GM21717 (cell line): ENCODE data around the gene RPLP1.
"Not testable (repeated sequence)": the region's sequence is repeated elsewhere in the genome, so short reads cannot be mapped to it uniquely, and the experiment has no call there.

ENCODE experiments used
- ATAC-seq: cut with Tn5 transposase; IDR thresholded peaks from one replicate; pipeline ENCODE4 v1.9.1; 2021; ENCODE audit warnings: mild to moderate bottlenecking, moderate library complexity; ENCODE audit not compliant: unreplicated experiment

RPLP1 gene

GRCh38 chr15:69436951-69437350 lies 15.7 kb upstream of the RPLP1 start:
- no peak for ATAC-seq

DNA sequence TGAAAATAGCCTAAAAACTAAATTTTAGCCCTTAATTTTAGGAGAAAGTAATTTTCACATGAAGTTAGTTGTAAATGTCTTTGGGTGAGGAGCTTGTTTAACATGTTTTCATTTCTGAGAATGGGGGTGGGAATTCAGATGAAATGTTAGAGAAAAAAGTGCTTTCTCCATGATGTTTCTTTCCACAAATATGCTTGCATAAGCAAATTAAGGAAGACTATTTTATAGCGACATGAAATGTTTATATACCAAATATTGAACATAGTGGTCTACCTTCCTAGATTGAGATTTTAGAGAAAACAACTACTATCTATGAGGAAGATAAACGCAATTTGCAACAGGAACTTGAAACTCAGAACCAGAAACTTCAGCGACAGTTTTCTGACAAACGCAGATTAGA lies 13.0 kb upstream of the RPLP1 start:
- no peak for ATAC-seq

GRCh38 chr15:69443032-69443611 lies 9.5 kb upstream of the RPLP1 start:
- ATAC-seq: no peak

DNA sequence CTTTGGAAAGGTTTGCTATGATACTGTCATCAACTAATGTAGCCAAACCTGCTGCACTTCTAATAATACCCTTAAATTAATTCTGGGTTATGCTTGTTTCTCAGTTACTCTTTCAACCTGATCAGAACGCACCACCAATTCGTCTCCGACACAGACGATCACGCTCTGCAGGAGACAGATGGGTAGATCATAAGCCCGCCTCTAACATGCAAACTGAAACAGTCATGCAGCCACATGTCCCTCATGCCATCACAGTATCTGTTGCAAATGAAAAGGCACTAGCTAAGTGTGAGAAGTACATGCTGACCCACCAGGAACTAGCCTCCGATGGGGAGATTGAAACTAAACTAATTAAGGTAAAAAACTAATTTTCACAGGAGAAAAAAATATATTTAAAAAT lies 7.9 kb upstream of the RPLP1 start:
- ATAC-seq: no peak

- no peak for ATAC-seq
Observed at GRCh38 chr15:69446953-69447352, 5.7 kb upstream of the RPLP1 start.

DNA sequence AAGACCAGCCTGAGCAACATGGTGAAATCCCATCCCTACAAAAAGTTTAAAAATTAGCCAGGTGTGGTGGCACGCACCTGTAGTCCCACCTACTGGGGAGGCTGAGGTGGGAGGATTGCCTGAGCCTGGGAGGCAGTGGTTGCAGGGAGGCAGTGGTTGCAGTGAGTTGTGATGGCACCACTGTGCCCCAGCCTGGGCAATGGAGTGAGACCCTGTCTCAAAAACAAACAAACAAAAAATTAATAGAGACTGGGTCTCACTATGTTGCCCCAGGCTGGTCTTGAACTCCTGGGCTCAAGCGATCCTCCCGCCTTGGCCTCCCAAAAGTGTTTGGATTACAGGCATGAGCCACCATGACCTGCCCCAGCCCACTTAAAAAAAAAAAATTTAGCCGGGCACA lies 2.4 kb upstream of the RPLP1 start:
- not testable (repeated sequence) for ATAC-seq

GRCh38 chr15:69450968-69451695 lies 1.5 kb upstream of the RPLP1 start:
- ATAC-seq: no peak

DNA sequence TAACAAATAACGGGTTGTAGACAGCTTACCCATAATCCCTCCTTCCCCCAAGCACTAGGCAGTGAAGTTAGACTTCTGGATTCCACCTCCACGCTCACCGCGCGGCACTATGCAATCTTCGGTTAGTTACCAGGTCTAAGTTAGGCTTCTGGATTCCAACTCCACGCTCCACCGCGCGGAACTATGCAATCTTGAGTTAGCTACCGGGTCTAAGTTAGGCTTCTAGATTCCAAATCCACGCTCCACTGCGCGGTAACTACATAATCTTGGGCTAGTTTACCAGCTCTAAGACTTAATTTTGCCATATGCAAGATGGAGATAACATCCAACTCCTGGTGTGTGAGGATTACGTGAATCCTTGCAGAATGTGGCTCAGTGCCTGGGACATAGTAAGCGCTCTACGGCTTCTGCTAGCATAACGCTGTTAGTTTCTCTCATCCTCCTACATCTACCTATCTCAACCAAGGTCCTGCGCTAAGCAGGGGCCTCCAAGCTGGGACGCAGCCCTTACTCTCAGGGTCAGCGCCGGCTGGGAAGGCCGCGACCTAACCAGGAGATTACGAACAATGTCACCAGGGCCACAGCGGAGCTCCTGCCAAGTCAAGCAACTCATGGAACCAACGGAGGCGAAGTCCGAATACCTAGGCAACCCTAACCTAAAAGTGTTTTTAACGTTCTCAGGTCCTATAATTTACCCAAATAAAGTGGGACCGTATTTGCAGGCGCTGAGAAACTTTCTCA lies 497 bp upstream of the RPLP1 start:
- ATAC-seq: peak; percentile 34

- no peak for ATAC-seq
Observed at GRCh38 chr15:69454953-69455352, 2.3 kb downstream of the RPLP1 start.

- ATAC-seq: no peak
Observed at GRCh38 chr15:69456208-69457166, 3.9 kb downstream of the RPLP1 start.

DNA sequence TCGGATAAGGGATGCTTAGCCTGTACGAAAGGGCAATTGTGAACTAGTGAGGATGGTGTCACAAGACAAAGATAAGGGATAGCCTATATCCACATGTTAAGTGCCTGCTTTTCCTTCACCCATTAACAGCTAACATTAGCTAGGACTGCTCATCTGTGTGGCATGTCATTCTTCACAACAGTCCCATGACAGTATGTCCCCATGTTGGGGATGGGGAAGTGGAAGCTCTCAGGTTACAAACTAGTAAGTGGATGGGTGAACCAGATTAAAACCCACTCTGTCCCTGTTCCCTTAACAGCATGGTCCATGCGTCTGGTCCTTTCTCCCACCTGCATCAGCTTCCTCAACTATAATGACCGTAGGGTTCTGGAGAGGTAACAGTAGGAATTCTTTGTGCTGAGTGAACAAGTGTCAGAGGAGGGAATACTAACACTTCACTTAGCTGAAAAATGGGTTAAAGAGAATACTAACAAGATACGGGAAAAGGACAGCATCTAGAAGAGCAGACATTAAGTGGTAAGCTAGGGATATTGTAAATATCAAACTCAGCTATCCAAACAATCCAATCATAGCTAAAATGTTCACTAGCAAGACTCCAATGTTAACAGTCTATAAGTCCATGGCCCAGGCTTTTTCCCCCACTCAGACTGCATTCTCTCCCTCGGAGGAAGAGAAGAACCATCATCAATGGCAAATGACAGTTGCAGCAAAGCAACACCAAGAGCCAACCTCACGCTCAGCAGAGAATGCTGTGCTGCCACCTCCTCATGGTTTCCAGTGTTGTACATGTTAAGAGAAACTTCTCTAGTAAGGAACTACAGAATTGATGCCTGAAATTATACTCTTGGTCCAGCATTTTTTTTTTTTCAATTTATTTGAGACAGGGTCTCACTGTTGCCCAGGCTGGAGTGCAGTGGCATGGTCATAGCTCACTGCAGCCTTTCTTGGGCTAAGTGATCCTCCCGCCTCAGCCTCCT lies 5.0 kb downstream of the RPLP1 start:
- no peak for ATAC-seq

- no peak for ATAC-seq
Observed at GRCh38 chr15:69459066-69459465, 6.4 kb downstream of the RPLP1 start.

GRCh38 chr15:69460481-69460880 lies 7.9 kb downstream of the RPLP1 start:
- no peak for ATAC-seq

DNA sequence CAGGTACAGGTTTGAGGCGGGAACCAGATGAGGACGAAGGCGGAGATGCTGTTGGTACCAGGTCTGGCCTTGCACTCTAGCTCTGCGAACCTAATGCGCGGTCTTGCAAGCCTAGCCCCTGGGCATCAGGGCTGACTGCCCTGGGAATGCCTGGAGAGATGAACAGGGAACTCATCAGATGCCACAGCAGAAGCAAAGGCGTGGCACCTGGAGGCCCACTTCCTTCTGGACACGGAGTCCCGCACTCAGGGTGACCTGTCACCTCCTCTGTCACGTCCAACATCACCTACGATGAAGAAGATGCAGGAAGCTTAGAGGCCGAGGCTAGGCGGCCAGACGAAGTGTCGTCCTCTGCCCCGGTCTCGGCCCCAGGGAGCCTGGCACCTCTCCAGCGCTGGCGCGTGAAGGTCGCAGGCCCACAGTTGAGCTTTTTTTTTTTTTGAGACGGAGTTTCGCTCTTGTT lies 9.4 kb downstream of the RPLP1 start:
- ATAC-seq: peak; percentile 8

- ATAC-seq: peak; percentile 80
Observed at GRCh38 chr15:69462493-69463181, 10.0 kb downstream of the RPLP1 start.

DNA sequence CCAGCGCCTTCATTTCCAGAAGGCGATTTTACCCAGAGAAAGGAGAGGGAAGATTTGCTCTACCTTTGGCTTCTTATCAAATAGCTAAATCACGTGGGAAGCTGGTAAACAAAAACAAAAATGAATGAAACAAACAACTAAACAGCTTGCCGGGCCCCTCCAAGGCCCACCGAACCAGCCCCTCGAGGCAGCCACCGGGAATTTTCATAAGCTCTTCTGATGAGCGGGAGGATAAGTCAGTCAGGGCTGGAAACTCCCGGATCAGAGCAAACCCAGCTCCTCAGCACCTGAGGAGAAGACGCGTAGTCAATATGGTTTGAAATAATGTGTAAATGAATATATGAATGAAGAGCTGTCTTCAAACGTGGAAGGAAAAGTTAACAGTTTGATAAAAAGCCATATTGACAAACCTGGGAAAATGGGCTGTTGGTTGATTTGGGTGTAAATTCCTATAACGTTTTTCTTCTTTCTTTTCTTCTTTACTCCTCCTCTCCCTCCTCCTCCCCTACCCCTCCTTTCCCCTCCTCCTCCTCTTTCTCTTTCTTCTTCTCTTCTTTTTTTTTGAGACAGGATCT lies 10.7 kb downstream of the RPLP1 start:
- ATAC-seq: no peak

DNA sequence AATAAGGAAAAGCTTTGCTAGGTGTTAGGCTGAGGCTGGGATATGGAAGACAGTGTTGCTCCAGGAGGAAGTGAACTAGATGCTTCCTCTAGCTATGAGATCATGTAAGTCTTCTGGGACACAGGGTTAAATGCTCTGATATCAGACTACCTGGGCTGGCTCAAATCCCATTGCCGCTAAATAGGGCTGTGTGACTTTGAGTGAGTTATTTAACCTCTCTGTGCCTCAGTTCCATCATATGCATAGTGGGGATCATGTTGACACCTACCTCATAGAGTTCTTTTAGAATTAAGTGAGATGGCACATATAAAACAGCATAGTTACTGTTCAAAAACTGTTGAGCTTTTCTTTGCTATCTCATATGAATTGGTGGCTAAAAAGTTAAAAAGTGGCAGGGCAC lies 12.6 kb downstream of the RPLP1 start:
- ATAC-seq: no peak

DNA sequence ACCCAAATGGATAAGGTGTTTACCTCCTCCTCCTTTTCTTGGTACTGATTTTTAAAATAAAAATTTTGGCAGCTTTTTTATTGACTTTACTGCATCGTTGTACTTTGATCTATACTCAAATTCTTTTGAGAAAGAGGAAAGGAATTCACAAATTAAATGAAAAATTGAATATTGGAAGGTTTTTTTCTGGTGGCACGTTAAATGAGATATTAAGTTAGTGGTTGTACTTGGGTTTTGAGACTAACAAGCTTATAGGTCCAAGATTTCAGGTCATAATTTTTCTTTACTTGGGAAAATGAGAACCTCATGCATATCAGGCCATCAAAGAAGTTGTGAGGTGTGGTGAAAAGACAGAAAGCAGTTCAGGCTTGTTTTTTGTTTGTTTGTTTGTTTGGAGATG lies 14.1 kb downstream of the RPLP1 start:
- ATAC-seq: no peak

DNA sequence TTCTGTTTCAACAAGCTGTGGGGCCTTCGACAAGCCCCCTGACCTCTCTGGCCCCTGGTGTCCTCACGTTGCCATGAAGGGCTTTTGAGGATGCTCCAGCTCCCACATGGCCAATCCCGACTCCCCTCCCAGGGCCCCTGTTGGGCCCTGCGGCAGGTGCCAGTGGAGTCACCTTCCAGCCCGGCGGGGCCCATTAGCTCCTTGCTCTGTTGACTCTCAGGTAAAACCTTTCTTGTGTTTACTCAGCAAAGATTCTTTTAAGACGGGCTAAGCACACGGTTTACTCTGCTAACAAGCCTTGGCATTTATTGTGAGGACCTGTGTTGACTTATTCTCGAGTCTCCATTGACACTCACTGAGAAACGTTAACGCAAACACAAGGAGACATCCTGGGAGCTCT lies 15.0 kb downstream of the RPLP1 start:
- no peak for ATAC-seq
